Measurements from ENCODE around the gene GMPPA. TPM values are rescaled to one million over a fixed set of nuclear protein-coding genes. Genes with fewer than 3 reads are reported as not detected.

Gene GMPPA
- total and polyA plus RNA-seq, 9 of the 15 experiments (the other 6 are each of a cell fraction or from before 2014, with no cell fraction given): 7.0 to 101 (median 66.7) TPM

- TF ChIP-seq, protein P1, sequence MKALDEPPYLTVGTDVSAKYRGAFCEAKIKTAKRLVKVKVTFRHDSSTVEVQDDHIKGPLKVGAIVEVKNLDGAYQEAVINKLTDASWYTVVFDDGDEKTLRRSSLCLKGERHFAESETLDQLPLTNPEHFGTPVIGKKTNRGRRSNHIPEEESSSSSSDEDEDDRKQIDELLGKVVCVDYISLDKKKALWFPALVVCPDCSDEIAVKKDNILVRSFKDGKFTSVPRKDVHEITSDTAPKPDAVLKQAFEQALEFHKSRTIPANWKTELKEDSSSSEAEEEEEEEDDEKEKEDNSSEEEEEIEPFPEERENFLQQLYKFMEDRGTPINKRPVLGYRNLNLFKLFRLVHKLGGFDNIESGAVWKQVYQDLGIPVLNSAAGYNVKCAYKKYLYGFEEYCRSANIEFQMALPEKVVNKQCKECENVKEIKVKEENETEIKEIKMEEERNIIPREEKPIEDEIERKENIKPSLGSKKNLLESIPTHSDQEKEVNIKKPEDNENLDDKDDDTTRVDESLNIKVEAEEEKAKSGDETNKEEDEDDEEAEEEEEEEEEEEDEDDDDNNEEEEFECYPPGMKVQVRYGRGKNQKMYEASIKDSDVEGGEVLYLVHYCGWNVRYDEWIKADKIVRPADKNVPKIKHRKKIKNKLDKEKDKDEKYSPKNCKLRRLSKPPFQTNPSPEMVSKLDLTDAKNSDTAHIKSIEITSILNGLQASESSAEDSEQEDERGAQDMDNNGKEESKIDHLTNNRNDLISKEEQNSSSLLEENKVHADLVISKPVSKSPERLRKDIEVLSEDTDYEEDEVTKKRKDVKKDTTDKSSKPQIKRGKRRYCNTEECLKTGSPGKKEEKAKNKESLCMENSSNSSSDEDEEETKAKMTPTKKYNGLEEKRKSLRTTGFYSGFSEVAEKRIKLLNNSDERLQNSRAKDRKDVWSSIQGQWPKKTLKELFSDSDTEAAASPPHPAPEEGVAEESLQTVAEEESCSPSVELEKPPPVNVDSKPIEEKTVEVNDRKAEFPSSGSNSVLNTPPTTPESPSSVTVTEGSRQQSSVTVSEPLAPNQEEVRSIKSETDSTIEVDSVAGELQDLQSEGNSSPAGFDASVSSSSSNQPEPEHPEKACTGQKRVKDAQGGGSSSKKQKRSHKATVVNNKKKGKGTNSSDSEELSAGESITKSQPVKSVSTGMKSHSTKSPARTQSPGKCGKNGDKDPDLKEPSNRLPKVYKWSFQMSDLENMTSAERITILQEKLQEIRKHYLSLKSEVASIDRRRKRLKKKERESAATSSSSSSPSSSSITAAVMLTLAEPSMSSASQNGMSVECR (CRISPR knock-in tag; IDR thresholded peaks at IDR 0.05): no peak
- TF ChIP-seq, protein P2, sequence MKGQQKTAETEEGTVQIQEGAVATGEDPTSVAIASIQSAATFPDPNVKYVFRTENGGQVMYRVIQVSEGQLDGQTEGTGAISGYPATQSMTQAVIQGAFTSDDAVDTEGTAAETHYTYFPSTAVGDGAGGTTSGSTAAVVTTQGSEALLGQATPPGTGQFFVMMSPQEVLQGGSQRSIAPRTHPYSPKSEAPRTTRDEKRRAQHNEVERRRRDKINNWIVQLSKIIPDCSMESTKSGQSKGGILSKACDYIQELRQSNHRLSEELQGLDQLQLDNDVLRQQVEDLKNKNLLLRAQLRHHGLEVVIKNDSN (CRISPR knock-in tag; IDR thresholded peaks at IDR 0.05): 0 out of 2 replicates have a peak, but pooled peaks have one; percentile 14
- no peak for TF ChIP-seq ZNF695 (CRISPR knock-in tag; IDR thresholded peaks at IDR 0.05)
- TF ChIP-seq, protein P3, sequence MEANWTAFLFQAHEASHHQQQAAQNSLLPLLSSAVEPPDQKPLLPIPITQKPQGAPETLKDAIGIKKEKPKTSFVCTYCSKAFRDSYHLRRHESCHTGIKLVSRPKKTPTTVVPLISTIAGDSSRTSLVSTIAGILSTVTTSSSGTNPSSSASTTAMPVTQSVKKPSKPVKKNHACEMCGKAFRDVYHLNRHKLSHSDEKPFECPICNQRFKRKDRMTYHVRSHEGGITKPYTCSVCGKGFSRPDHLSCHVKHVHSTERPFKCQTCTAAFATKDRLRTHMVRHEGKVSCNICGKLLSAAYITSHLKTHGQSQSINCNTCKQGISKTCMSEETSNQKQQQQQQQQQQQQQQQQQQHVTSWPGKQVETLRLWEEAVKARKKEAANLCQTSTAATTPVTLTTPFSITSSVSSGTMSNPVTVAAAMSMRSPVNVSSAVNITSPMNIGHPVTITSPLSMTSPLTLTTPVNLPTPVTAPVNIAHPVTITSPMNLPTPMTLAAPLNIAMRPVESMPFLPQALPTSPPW (CRISPR knock-in tag; IDR thresholded peaks at IDR 0.05): 0 out of 2 replicates have a peak, but pooled peaks have one; percentile 33
- TF ChIP-seq, protein P4, sequence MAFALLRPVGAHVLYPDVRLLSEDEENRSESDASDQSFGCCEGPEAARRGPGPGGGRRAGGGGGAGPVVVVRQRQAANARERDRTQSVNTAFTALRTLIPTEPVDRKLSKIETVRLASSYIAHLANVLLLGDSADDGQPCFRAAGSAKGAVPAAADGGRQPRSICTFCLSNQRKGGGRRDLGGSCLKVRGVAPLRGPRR (CRISPR knock-in tag; IDR thresholded peaks at IDR 0.05): no peak
- no peak for TF ChIP-seq MAFK (IDR thresholded peaks at IDR 0.05; ENCODE audit: low read length)
- TF ChIP-seq RBFOX2 (IDR thresholded peaks at IDR 0.05; ENCODE audit: low read depth, low read length): peak; percentile 27
- TF ChIP-seq ATF1 (CRISPR knock-in tag; IDR thresholded peaks at IDR 0.05): no peak
- TF ChIP-seq ATF1 (tag; IDR thresholded peaks at IDR 0.05): peak; percentile 54
- TF ChIP-seq, protein P5, sequence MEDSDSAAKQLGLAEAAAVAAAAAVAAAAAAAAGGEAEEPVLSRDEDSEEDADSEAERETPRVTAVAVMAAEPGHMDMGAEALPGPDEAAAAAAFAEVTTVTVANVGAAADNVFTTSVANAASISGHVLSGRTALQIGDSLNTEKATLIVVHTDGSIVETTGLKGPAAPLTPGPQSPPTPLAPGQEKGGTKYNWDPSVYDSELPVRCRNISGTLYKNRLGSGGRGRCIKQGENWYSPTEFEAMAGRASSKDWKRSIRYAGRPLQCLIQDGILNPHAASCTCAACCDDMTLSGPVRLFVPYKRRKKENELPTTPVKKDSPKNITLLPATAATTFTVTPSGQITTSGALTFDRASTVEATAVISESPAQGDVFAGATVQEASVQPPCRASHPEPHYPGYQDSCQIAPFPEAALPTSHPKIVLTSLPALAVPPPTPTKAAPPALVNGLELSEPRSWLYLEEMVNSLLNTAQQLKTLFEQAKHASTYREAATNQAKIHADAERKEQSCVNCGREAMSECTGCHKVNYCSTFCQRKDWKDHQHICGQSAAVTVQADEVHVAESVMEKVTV (CRISPR knock-in tag; IDR thresholded peaks at IDR 0.05): no peak
- peak; percentile 11 for TF ChIP-seq HMGN3 (IDR thresholded peaks at IDR 0.05; ENCODE audit: borderline replicate concordance, extremely low read depth, insufficient read length, low read depth, low read length)
- no peak for TF ChIP-seq RBM39 (optimal IDR thresholded peaks at IDR 0.05; ENCODE audit: low read depth, low read length)
- no peak for TF ChIP-seq SMAD1 (IDR thresholded peaks at IDR 0.05; ENCODE audit: low read depth, low read length, partially characterized antibody)
- TF ChIP-seq NR2F6 (CRISPR knock-in tag; IDR thresholded peaks at IDR 0.05): no peak
- TF ChIP-seq NR2C1 (IDR thresholded peaks at IDR 0.05): no peak
- TF ChIP-seq NR2C1 (tag; IDR thresholded peaks at IDR 0.05): no peak
- no peak for TF ChIP-seq JUND (IDR thresholded peaks at IDR 0.05; ENCODE audit: borderline replicate concordance, low read depth, low read length)
- TF ChIP-seq JUND (tag; IDR thresholded peaks at IDR 0.05; ENCODE audit: borderline replicate concordance, low read depth, low read length): no peak
- TF ChIP-seq ZNF699 (CRISPR knock-in tag; IDR thresholded peaks at IDR 0.05; ENCODE audit: insufficient replicate concordance): no peak
These were observed 53.0 kb downstream of the GMPPA start (continued) for GRCh38 chr2:219551441-219552381.

Data from K562 (cell line).